GM12865 (cell line): ENCODE results near the gene CEACAM16.
A peak's percentile ranks its signal among the peaks of the same experiment; 100 is the strongest.

ENCODE experiments used
- DNase-seq: peaks from one replicate; pipeline ENCODE4 v3.0.0; 2010; ENCODE audit warnings: low read depth
- H3K4me3 ChIP-seq: 2 replicates; pipeline ENCODE4 v1.5.1; 2011; ENCODE audit warnings: mild to moderate bottlenecking, low read depth, low read length, control low read depth
- TF ChIP-seq, protein P1 (sequence below): IDR thresholded peaks from 2 replicates; pipeline ENCODE4 v1.5.1; 2011; ENCODE audit warnings: low read length, control low read depth, low read depth, inconsistent platforms; ENCODE audit not compliant: insufficient read depth; ENCODE audit errors: missing control alignments

The CEACAM16 gene, protein sequence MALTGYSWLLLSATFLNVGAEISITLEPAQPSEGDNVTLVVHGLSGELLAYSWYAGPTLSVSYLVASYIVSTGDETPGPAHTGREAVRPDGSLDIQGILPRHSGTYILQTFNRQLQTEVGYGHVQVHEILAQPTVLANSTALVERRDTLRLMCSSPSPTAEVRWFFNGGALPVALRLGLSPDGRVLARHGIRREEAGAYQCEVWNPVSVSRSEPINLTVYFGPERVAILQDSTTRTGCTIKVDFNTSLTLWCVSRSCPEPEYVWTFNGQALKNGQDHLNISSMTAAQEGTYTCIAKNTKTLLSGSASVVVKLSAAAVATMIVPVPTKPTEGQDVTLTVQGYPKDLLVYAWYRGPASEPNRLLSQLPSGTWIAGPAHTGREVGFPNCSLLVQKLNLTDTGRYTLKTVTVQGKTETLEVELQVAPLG

DNA sequence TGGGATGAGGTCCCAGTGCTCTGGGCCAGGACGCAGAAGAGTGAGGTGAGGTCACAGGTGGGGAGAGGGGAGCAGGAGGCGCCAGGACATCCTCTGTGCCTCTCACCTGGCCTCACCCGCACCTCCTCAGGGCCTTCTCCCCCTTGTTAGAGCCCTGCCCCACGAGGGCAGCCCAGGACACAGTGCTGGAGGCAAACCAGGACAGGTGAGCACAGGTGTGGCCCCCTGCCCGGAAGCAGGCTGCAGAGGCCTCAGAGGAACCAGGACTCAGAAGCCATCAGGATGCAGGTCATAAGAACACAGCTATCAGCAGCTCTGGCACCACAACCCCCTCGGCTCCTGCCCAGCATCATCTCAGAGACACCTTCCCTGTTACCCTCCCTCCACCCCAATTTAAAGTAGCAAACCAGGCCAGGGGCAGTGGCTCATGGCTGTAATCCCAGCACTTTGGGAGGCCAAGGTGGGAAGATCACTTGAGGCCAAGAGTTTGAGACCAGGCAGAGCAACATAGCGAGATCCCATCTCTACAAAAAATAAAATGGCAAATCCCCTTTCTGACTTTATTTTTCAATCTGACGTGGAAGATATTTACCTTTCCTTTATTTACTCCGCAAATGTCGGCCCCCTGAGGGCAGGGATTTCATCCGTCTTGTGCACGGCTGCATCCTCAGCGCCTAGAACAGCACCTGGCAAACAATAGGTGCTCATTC lies at the start of gene CEACAM16:
CEACAM16 (plus strand) TSS at position 660 of the 710 bp plus-strand sequence. CDS start 2,306 bp downstream, outside the sequence.
- DNase-seq = no peak
- TF ChIP-seq, protein P1, sequence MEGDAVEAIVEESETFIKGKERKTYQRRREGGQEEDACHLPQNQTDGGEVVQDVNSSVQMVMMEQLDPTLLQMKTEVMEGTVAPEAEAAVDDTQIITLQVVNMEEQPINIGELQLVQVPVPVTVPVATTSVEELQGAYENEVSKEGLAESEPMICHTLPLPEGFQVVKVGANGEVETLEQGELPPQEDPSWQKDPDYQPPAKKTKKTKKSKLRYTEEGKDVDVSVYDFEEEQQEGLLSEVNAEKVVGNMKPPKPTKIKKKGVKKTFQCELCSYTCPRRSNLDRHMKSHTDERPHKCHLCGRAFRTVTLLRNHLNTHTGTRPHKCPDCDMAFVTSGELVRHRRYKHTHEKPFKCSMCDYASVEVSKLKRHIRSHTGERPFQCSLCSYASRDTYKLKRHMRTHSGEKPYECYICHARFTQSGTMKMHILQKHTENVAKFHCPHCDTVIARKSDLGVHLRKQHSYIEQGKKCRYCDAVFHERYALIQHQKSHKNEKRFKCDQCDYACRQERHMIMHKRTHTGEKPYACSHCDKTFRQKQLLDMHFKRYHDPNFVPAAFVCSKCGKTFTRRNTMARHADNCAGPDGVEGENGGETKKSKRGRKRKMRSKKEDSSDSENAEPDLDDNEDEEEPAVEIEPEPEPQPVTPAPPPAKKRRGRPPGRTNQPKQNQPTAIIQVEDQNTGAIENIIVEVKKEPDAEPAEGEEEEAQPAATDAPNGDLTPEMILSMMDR = no peak
- H3K4me3 ChIP-seq = no peak within 1 kb of the TSS

DNA sequence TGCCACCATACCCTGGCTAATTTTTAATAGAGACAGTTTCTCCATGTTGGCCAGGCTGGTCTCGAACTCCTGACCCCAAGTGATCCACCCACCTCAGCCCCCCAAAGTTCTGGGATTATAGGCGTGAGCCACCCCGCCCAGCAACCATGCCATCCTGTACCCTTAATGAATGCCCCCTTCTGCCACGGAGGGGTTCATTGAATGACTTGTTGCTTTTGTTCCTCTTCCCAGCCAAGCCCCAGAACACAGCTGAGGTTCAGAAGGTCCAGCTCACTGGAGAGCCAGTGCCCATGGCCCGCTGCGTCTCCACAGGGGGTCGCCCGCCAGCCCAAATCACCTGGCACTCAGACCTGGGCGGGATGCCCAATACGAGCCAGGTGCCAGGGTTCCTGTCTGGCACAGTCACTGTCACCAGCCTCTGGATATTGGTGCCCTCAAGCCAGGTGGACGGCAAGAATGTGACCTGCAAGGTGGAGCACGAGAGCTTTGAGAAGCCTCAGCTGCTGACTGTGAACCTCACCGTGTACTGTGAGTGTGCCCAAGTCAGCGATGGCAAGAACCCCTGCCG lies 49.3 kb upstream of the CEACAM16 start:
- H3K4me3 ChIP-seq = no peak overlapping the region
- TF ChIP-seq, protein P1 = no peak
- no peak for DNase-seq

DNA sequence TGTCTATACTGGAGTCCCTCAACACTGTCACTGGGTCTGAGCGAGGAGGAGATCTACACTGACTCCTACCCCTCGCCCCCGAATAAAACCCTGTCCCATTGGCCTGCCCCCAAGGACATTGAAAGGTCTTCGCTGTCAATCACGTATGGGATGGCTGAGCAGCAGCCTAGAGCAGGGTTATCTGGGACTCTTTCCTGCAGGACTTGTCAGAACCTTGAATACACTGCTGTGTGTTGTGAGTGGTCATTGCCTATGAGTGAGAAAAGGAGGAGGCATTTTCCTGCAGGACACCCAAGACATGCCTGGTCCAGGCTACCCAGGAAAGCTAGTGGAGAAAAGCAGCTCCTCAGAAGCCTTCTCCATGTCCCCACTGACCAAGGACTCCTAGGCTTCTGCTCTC lies 45.6 kb upstream of the CEACAM16 start:
- no peak for DNase-seq
- no peak overlapping the region for H3K4me3 ChIP-seq
- TF ChIP-seq, protein P1 = no peak

DNA sequence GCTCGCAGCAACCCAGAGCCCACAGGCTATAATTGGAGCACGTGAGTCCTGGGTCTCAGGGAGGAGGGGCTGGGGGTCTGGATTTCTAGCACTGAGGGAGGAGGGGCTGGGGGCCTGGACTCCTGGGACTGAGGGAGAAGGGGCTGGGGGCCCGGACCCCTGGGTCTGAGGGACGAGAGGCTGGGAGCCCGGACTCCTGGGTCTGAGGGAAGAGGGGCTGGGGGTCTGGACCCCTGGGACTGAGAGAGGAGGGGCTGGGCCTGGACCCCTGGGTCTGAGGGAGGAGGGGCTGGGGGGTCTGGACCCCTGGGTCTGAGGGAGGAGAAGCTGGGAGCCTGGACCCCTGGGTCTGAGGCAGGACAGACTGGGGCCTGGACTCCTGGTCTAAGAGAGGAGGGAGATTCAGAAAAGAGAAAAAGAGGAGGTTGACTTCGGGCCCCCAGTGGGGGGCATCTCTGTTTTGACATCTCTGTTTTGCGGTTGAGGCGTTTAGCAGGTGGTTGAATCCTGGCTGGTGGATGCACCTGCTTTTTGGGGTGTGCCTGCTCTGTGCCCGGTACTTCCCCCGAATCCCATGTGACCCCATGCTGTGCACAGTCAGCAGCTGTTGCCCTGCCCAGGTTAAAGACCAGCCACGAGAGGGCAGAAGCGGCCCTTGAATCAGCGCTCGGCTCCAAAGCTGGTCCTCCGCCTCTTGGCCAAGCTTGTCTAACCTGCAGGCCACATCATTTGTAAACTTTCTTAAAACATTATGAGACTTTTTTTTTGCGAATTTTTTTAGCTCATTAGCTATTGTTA lies 44.8 kb upstream of the CEACAM16 start:
- peak; percentile 90 for DNase-seq
- TF ChIP-seq, protein P1 = peak; percentile 84
- H3K4me3 ChIP-seq = no peak overlapping the region

DNA sequence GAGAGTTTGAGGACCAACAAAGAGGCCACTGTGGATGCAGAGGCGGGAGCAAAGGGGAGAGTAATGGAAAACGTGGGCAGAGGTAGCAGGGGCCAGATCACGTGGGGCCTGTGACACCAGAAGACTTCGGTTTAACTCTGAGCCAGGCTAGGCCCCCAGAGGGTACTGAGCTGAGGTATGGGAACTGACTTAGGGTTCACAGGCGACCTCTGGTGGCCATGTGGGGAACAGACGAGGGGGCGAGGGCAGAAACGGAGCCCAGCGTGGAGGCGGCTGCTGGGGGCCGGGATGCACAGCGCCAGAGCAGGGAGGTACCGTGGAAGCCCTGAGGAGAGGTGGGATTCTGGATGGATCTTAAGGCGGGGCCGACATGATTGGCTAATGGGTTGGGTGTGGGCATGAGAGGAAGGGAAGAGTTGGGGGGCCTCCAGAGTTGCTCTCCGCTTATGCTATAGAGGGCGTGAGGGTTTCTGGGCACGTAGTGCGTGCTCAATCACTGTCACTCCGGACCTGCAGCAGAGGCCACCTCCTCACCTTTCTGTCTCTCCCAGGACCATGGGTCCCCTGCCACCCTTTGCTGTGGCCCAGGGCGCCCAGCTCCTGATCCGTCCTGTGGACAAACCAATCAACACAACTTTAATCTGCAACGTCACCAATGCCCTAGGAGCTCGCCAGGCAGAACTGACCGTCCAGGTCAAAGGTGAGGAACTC lies 41.6 kb upstream of the CEACAM16 start:
- peak; percentile 70 for DNase-seq
- TF ChIP-seq, protein P1 = peak; percentile 94

DNA sequence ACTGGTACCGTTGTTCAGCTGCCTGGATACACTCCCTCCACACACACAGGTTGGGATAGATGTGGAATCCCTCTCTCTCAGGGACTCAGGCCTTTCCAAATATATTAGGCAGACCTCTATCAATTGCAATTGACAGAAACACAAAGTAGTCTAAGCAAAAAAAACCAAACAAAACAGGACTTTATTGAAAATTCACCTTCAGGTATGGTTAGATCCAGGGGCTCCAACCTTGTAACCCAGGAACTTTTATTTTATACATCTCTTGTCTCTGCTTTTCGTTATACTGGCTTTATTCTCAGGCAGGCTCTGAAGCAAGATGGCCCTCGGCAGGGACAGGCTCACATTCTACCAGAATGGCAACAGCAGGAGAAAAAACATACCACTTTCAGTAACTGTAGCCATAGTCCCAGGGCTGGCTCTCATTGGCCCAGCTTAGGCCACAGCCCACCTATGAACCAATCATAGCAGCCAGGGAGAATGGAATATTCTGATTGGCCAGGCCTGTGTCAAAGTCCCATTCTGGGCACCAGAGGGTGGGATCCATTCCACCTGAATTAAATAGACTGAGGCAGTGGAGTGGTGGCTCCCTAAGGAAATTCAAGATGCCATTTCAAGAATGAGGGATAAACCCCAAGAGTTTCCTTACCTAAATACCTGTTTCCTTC lies 40.8 kb upstream of the CEACAM16 start:
- no peak for DNase-seq
- TF ChIP-seq, protein P1 = no peak
- no peak overlapping the region for H3K4me3 ChIP-seq

More for the DNA sequence above, 41.6 kb upstream of the CEACAM16 start:
- no peak overlapping the region for H3K4me3 ChIP-seq
